RPMI7951 (cell line): ENCODE results near the gene TMCO5A. TPM values are rescaled to one million over a fixed set of nuclear protein-coding genes. Genes with fewer than 3 reads are reported as not detected.
A peak's percentile ranks its signal among the peaks of the same experiment; 100 is the strongest.
"Not testable (repeated sequence)": the region's sequence is repeated elsewhere in the genome, so short reads cannot be mapped to it uniquely, and the experiment has no call there.

Experiments
- DNase-seq: peaks from one replicate; pipeline ENCODE4 v3.0.0-alpha.2; 2012; ENCODE audit warnings: low read depth
- total RNA-seq: library from RNA; depleted of rRNA; stranded (reverse); fragments of >200 nt; shearing (Covaris generic); gene quantifications from 2 replicates; pipeline ENCODE4 v1.2.3, GENCODE V29; 2014; rRNA removed

Gene TMCO5A
- not detected in 2 replicates for total RNA-seq

- no peak for DNase-seq
Observed at GRCh38 chr15:37934340-37934739, at the start of gene TMCO5A. Gene TMCO5A, plus strand, starts transcription at chr15:37934640. Its CDS starts 1,684 bp downstream, at chr15:37936324.

GRCh38 chr15:37885651-37886050, 48.8 kb upstream of the TMCO5A start:
- no peak for DNase-seq

- DNase-seq: peak; percentile 8
Observed at GRCh38 chr15:37888356-37888755, 46.1 kb upstream of the TMCO5A start.

DNA sequence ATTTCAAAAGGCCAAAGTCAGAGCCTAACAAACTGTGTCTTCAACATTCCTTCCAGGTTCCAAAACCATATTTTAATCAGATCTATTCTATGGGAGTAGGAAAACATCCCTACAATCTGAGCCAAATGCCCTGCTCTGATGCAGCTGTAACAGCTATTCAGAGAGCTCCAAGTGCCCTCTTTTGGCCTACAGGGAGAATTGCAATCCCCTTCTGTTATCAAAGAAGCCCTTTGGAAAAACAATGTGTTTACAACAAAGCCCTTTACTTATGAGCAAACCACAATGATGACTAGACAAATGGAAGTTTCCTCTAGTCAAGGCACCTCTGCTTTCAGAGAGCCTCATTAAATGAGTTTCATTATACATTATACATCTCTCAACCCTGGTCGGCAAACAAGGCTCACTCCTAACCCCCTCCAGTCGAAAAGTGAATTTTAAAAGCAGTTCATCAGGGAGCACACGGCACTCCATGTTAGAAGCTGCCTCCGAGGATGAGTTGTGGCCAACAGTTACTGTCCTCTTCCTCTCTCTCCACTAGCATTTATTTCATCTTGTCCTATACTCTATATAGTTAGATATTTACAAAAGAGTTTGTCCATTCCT, 42.6 kb upstream of the TMCO5A start:
- peak; percentile 73 for DNase-seq

DNA sequence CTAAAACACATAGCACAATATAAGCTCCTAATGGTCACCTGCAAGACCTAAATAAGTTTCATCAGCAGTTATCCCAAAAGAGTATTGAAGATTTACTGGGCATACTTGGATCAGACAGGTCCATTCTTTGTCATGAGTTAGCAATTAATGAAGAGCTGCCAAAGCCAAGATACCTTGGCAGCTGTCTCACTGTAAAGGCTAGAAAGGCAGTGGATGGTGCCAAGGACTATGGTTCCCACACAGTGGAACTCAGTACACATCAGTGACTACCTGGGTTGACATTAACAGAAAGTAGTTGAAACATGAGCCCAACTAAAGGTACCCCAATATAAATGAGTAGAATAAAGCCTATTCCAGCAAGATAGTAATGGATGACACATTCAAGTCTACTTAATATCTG, 41.1 kb upstream of the TMCO5A start:
- no peak for DNase-seq

- DNase-seq: no peak
Observed at GRCh38 chr15:37898362-37898761, 36.1 kb upstream of the TMCO5A start.

GRCh38 chr15:37900326-37901221, 33.9 kb upstream of the TMCO5A start:
- DNase-seq: peak; percentile 76

- no peak for DNase-seq
Observed at GRCh38 chr15:37902126-37902525, 32.3 kb upstream of the TMCO5A start.

- DNase-seq: no peak
Observed at GRCh38 chr15:37903919-37904625, 30.4 kb upstream of the TMCO5A start.

DNA sequence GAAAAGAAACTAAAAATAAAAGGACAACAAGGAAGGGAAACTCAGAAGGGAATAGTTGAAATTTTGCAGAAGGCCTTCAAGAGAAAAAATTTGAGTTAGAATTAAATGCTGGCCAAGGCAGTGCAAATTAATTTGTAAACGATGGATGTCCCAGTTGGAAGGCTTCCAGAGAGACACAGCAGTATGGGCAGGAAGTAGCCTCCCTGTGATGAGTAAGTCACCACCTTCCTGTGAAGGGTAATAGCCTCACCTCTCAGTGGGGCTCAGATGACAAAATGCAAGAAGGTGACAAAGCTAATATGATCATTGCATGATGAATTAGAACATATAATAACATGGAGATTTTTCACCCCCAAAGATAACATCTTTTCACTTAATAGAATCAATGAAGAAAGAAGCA, 27.3 kb upstream of the TMCO5A start:
- DNase-seq: peak; percentile 51

- peak; percentile 35 for DNase-seq
Observed at GRCh38 chr15:37921527-37922385, 12.7 kb upstream of the TMCO5A start.

GRCh38 chr15:37926136-37926535, 8.3 kb upstream of the TMCO5A start:
- no peak for DNase-seq

DNA sequence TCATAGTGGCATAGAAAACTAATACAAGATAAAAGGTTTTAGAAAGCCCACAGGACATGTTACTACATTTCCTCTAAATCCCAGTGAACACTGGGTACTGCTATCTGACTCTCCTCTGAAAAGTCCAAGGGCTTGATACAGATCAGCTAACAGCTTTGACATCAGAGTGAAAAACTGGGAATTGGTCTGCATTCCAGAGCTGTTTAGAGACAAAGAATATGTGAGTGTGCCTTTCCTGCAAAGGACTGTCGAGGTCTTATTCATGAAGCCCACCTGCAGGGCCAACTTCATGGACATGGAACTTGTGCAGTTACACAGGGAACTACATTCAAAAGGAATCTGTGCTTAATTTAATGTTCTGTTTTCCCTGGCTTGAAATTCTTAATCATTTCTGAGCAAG, 5.2 kb upstream of the TMCO5A start:
- DNase-seq: no peak

DNA sequence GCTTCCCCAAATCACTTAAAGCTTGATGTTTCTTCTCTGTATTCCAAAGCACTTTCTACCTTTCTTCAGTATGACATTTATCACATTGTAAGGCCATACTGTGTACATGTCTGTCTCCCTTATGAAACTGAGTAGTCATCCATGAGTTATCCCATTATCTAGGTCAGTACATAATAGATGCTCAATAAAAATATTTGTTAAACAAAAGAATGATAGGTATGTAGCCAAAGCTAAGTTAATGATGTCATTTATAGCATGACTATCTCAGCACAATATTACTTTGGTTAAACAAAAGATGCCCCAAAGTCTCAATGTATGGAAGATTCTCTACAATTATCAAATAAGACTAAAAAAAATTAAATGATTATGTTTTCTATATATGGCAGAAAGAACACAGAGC, 3.1 kb upstream of the TMCO5A start:
- DNase-seq: no peak

GRCh38 chr15:37931868-37932267, 2.6 kb upstream of the TMCO5A start:
- peak; percentile 13 for DNase-seq

GRCh38 chr15:37932549-37932948, 1.9 kb upstream of the TMCO5A start:
- DNase-seq: no peak

- DNase-seq: no peak
Observed at GRCh38 chr15:37933666-37934065, 774 bp upstream of the TMCO5A start.

DNA sequence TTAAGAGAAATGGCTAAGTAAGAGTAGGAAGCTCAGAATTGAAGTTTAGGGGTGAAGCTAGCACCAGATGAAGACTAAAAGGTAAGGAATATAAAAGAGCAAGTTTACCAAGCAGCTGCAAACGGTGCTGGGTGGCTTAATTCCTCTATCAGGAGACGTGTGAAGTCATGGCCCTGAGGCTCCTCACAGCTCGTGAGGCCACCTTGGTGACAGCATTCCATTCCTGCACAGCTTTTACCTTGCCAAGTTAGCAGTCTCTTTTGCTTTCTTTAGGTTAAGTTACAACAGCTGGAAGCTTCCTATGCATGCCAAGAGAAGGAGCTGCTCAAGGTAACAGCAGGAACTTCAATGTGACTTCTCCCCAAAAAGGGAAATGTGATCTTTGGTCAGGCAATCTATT, 6.4 kb downstream of the TMCO5A start:
- DNase-seq: no peak

GRCh38 chr15:37941779-37942178, 7.3 kb downstream of the TMCO5A start:
- no peak for DNase-seq

DNA sequence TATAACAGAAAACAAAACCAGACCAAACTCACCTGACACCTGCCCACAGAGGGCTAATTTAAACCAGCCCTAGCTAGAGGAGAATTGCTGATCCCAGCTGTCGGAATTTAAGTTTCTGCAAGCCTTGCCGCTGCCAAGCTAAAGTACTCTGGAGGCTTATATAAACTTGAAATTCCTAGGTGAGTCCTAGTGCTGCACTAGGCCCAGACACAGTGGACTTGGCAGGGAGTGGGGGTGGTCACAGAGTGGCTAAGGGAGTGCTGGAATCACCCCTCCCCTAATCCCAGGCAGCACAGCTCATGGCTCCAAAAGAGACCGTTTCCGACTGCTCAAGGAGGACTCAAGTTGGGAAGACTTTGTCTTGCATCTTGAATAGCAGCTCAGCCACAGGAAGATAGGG, 17.6 kb downstream of the TMCO5A start:
- DNase-seq: no peak

- DNase-seq: not testable (repeated sequence)
Observed at GRCh38 chr15:37960742-37961141, 26.3 kb downstream of the TMCO5A start.

DNA sequence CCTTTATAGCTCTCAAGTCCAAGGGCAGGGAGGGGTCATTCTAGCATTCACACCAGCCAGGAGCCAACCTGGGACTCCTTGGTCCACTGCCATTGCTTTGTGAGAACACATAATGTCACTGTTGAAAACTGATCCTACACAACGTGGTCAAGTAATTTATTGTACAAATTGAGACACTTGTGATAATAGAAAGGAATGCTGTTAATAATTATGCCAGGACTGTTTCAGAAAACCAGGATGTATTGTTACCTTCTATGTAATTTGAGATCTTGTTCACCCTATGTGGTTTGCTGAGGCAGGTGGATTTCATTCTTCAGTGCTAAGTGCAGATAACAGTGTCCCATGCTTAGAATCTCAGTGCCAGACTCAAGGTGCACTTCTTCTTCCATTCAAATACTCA, 33.3 kb downstream of the TMCO5A start:
- no peak for DNase-seq
